ENCODE measurements around the gene HTR3D. TPM values are rescaled to one million over a fixed set of nuclear protein-coding genes. Genes with fewer than 3 reads are reported as not detected.
A peak's percentile ranks its signal among the peaks of the same experiment; 100 is the strongest.

The HTR3D gene
- total and polyA plus RNA-seq, 9 of the 15 experiments (the other 6 are each of a cell fraction or from before 2014, with no cell fraction given) = not detected

DNA sequence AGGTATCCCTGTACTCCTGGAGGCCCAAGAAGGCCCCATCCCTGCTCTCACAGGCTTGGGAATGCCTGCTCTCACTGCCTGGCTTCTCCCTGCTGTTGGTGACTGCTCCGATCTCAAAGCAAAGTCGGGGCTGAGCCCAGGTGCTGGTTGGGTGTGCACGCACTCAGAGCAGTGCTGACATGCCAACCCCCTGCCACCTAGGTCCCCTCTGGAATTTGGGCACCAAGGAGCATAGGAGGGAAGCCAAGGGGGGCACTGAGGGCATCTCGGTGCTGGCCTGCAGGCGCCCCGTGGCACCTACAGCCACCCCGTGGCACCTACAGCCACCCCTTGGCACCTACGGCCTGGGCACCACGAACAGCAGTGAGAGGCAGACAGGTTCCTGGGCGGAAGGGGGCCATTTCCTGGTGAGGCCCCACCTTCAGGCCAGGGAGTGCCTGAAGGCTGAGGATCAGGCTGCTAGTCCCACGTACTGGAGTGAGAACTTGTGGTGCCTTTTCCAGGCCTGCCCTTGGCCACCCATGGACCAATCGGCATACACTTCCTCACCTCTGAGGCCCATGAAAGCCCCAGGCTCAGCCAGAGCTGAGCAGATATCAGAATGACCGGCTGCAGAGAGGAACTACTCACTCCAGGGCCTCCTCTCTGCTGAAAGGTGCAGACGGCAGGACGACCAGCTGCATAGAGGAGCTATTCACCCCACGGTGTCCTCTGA is 49.7 kb downstream of the HTR3D start:
- ATAC-seq (peak; percentile 19; the same call in 2 of the 3 replicates), DNase-seq (ENCODE audit: extremely low read depth in 1 of 4, low spot score in 3 of 4) (no peak), FAIRE-seq (no peak)
- Histone ChIP-seq H3K9me1 (ENCODE audit: control insufficient read depth, insufficient read depth, low read length) (no peaks in the 10 kb centered on the region), H3K4me1 (replicated peaks in 1 of 2; ENCODE audit: control insufficient read depth in 2 of 2, insufficient read depth in 2 of 2, low read length in 2 of 2) (peaks cover 5 to 18% of the 10 kb centered on the region in 2 experiments; a peak in 3 of 5 replicates), H2AFZ (ENCODE audit: low read depth, low read length) (peak overlapping the region; percentile 26; the same call in 1 of the 2 replicates), H3K27me3 (ENCODE audit: control insufficient read depth in 2 of 2, insufficient read depth in 2 of 2, low read length in 2 of 2) (no peaks in the 10 kb centered on the region; a peak in 1 of 5 replicates), H3K27ac (ENCODE audit: extremely low read depth, low read depth, low read length) (no peak overlapping the region), H4K20me1 (replicated peaks; ENCODE audit: control insufficient read depth, insufficient read depth, low read length) (no peaks in the 10 kb centered on the region), H3K36me3 (ENCODE audit: control insufficient read depth, insufficient read depth, low read length) (no peaks in the 10 kb centered on the region), H3K9me3 (replicated peaks; ENCODE audit: control insufficient read depth, insufficient read depth, low read depth, low read length) (no peaks in the 10 kb centered on the region), H3K4me3 (no peak overlapping the region), H3K4me2 (ENCODE audit: insufficient read depth, low read length) (no peak overlapping the region), H3K9ac (ENCODE audit: insufficient read depth in 1 of 2, low read depth in 2 of 2, low read length in 2 of 2) (peak overlapping the region in 1 of 2 experiments; percentile 45; a peak in 1 of 4 replicates), H3K79me2 (ENCODE audit: control insufficient read depth, insufficient read depth, low read length) (no peaks in the 10 kb centered on the region)
- CTCF ChIA-PET (ENCODE audit: low intra/inter-chr PET ratio) = no interaction called here
- intact Hi-C loops (cut with micrococcal nuclease) = no loop called here
- in situ Hi-C loops (cut with MboI) = no loop called here
- TF ChIP-seq RBM15 (IDR thresholded peaks at IDR 0.05; ENCODE audit: insufficient read depth, low read length) = no peak
- TF ChIP-seq SPI1 (IDR thresholded peaks at IDR 0.05; ENCODE audit: borderline replicate concordance, low read depth, low read length) = 0 out of 2 replicates have a peak, but pooled peaks have one; percentile 25
- POLR2A ChIA-PET = interaction anchor here (1.0 kb wide), 1 partner anchor 12 kb away, joined by 3 read pairs; no protein-coding TSS in a partner anchor
- 17% methylated on average over 13 of the region's 16 CpGs for WGBS (ENCODE audit: insufficient coverage, low coverage, missing lambda C conversion rate)
- no TSS peak for BruUV-seq (replicated peaks)

DNA sequence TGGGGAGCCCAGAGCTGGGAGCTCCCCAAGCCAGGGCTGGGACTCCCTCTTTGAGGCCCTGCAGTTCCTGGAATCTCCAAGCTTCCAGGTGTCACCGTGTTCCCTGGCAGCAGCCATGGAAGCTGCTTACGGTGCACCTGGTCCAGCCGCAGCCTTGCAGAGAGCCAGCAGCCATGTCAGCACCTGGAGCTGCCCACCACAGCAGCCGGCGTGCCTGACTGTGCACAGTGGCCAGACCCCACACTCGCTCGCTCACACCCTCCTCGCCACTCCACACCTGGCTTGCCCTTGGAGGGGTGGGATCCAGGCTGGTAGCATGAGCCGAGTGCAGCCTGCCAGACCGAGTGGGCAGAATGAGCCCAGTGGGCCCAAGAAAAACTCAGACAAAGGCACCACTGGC is 50.5 kb downstream of the HTR3D start:
- intact Hi-C loops (cut with micrococcal nuclease) = no loop called here
- ATAC-seq (no peak), DNase-seq (ENCODE audit: extremely low read depth in 1 of 4, low spot score in 3 of 4) (no peak), FAIRE-seq (no peak)
- in situ Hi-C loops (cut with MboI) = no loop called here
- CTCF ChIA-PET (ENCODE audit: low intra/inter-chr PET ratio) = no interaction called here
- Histone ChIP-seq H3K27ac (ENCODE audit: extremely low read depth, low read depth, low read length) (no peak overlapping the region), H2AFZ (ENCODE audit: low read depth, low read length) (0 out of 2 replicates have a peak overlapping the region, but pooled peaks have one; percentile 26), H3K9ac (ENCODE audit: insufficient read depth in 1 of 2, low read depth in 2 of 2, low read length in 2 of 2) (no peak overlapping the region; a peak in 1 of 4 replicates), H3K4me1 (replicated peaks in 1 of 2; ENCODE audit: control insufficient read depth in 2 of 2, insufficient read depth in 2 of 2, low read length in 2 of 2) (peaks cover 5 to 18% of the 10 kb centered on the region in 2 experiments; a peak in 3 of 5 replicates), H3K36me3 (ENCODE audit: control insufficient read depth, insufficient read depth, low read length) (no peaks in the 10 kb centered on the region), H3K27me3 (ENCODE audit: control insufficient read depth in 2 of 2, insufficient read depth in 2 of 2, low read length in 2 of 2) (no peaks in the 10 kb centered on the region; a peak in 1 of 5 replicates), H4K20me1 (replicated peaks; ENCODE audit: control insufficient read depth, insufficient read depth, low read length) (no peaks in the 10 kb centered on the region), H3K79me2 (ENCODE audit: control insufficient read depth, insufficient read depth, low read length) (no peaks in the 10 kb centered on the region), H3K9me3 (replicated peaks; ENCODE audit: control insufficient read depth, insufficient read depth, low read depth, low read length) (no peaks in the 10 kb centered on the region), H3K4me2 (ENCODE audit: insufficient read depth, low read length) (no peak overlapping the region), H3K9me1 (ENCODE audit: control insufficient read depth, insufficient read depth, low read length) (no peaks in the 10 kb centered on the region), H3K4me3 (no peak overlapping the region)
- no peak for TF ChIP-seq XRCC5 (IDR thresholded peaks at IDR 0.05; ENCODE audit: low read depth, low read length)
- TF ChIP-seq, protein P1, sequence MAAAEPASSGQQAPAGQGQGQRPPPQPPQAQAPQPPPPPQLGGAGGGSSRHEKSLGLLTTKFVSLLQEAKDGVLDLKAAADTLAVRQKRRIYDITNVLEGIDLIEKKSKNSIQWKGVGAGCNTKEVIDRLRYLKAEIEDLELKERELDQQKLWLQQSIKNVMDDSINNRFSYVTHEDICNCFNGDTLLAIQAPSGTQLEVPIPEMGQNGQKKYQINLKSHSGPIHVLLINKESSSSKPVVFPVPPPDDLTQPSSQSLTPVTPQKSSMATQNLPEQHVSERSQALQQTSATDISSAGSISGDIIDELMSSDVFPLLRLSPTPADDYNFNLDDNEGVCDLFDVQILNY (CRISPR knock-in tag; IDR thresholded peaks at IDR 0.05) = no peak
- TF ChIP-seq ZNF212 (CRISPR knock-in tag; IDR thresholded peaks at IDR 0.05) = no peak
- TF ChIP-seq TAF15 (IDR thresholded peaks at IDR 0.05; ENCODE audit: low read depth, low read length) = no peak
- TF ChIP-seq FOSL1 (tag; conservative IDR thresholded peaks at IDR 0.05) = no peak
- TF ChIP-seq TCF3 (CRISPR knock-in tag; IDR thresholded peaks at IDR 0.05) = no peak
- TF ChIP-seq ZKSCAN3 (CRISPR knock-in tag; IDR thresholded peaks at IDR 0.05) = no peak
- no peak for TF ChIP-seq SRSF3 (IDR thresholded peaks at IDR 0.05; ENCODE audit: insufficient read depth, low read length)
- TF ChIP-seq RCOR1 (IDR thresholded peaks at IDR 0.05; ENCODE audit: borderline replicate concordance in 1 of 2, low read depth in 2 of 2, low read length in 2 of 2) = no peak
- no TSS peak for BruUV-seq (replicated peaks)
- POLR2A ChIA-PET = interaction anchor here (1.0 kb wide), 1 partner anchor 12 kb away, joined by 3 read pairs; no protein-coding TSS in a partner anchor
- WGBS (ENCODE audit: insufficient coverage, low coverage, missing lambda C conversion rate) = 31% methylated on average over 5 of the region's 10 CpGs
